HFFc6 (cell line): ENCODE measurements around the gene EVA1B. TPM values are rescaled to one million over a fixed set of nuclear protein-coding genes. Genes with fewer than 3 reads are reported as not detected.
A peak's percentile ranks its signal among the peaks of the same experiment; 100 is the strongest.

ENCODE experiments used
- DNase-seq: peaks from one replicate; pipeline ENCODE4 v3.0.0-alpha.2; 2018
- H3K27ac Mint-ChIP-seq: 2 replicates; pipeline ENCODE4 v1.8.0; 2020; ENCODE audit warnings: mild to moderate bottlenecking, mixed read lengths
- H3K27me3 Mint-ChIP-seq: 2 replicates; pipeline ENCODE4 v1.8.0; 2021; ENCODE audit warnings: mild to moderate bottlenecking, moderate library complexity, mixed read lengths; ENCODE audit not compliant: insufficient read depth
- H3K36me3 Mint-ChIP-seq: 2 replicates; pipeline ENCODE4 v1.8.0; 2021; ENCODE audit warnings: low read depth, mixed read lengths
- H3K4me1 Mint-ChIP-seq: 2 replicates; pipeline ENCODE4 v1.8.0; 2020; ENCODE audit warnings: low read depth, mixed read lengths
- H3K4me3 Mint-ChIP-seq: 2 replicates; pipeline ENCODE4 v1.8.0; 2020; ENCODE audit warnings: mild to moderate bottlenecking, moderate library complexity, mixed read lengths
- H3K9me3 Mint-ChIP-seq: 2 replicates; pipeline ENCODE4 v1.8.0; 2020; ENCODE audit warnings: mild to moderate bottlenecking, mixed read lengths
- total RNA-seq, 6 experiments: library from RNA; stranded (reverse); fragmentation: NEBNext Ultra II Directional; extraction: Animal tissue kit (Norgen Biotek cat#: 25700); gene quantifications; 2 replicates in 1 of 6; 3 replicates in 5 of 6; pipeline ENCODE4 v1.2.3, GENCODE V29; 2021
- TF ChIP-seq, protein P1 (sequence below): fragments of 200-600 bp; sonication (generic); IDR thresholded peaks from 2 replicates; pipeline ENCODE4 v1.5.0; 2021; ENCODE audit warnings: antibody characterized with exemption, mild to moderate bottlenecking

The EVA1B gene
- total RNA-seq, 6 experiments from 2014 or later: 152 to 206 (median 155) TPM

DNA sequence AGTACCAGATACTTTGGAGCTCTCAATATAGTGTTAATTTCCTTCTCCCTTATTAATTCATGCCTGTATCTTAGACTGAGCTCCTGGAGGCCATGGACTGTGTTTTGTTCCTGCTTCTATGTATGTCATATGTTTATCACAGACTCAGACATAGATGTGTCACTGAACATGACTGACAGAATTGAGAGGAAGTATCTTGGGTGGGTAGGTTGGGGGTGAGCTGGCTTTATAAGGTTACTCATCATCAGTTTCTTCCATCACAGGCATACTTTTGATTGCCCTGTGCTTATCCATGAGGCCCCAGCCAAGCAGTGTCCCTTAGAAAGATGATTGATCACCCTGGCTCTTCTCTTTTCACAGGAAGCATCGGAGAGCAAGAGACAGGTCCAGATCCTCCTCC lies 22.9 kb downstream of the EVA1B start:
- H3K27me3 Mint-ChIP-seq: peaks cover 3% of the 10 kb centered on the region; the same call in 1 of the 2 replicates
- TF ChIP-seq, protein P1, sequence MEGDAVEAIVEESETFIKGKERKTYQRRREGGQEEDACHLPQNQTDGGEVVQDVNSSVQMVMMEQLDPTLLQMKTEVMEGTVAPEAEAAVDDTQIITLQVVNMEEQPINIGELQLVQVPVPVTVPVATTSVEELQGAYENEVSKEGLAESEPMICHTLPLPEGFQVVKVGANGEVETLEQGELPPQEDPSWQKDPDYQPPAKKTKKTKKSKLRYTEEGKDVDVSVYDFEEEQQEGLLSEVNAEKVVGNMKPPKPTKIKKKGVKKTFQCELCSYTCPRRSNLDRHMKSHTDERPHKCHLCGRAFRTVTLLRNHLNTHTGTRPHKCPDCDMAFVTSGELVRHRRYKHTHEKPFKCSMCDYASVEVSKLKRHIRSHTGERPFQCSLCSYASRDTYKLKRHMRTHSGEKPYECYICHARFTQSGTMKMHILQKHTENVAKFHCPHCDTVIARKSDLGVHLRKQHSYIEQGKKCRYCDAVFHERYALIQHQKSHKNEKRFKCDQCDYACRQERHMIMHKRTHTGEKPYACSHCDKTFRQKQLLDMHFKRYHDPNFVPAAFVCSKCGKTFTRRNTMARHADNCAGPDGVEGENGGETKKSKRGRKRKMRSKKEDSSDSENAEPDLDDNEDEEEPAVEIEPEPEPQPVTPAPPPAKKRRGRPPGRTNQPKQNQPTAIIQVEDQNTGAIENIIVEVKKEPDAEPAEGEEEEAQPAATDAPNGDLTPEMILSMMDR: no peak
- H3K4me3 Mint-ChIP-seq: no peak overlapping the region; the same call in 1 of the 2 replicates
- H3K36me3 Mint-ChIP-seq: peaks cover 50% of the 10 kb centered on the region
- peak overlapping the region; percentile 69 for H3K27ac Mint-ChIP-seq
- no peaks in the 10 kb centered on the region for H3K9me3 Mint-ChIP-seq
- peak; percentile 32 for DNase-seq
- peaks cover 35% of the 10 kb centered on the region for H3K4me1 Mint-ChIP-seq

DNA sequence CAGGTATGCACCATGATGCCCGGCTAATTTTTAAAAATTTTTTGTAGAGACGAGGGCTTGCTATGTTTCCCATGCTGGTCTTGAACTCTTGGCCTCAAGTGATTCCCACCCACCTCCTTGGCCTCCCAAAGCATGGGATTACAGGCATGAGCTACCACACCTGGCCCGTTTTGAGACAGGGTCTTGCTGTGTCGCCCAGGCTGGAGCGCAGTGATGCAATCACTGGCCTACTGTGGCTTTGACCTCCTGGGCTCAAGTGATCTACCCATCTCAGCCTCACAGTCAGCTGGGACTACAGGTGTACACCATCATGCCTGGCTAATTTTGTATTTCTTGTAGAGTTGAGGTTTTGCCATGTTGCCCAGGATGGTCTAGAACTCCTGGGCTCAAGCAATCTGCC lies 24.8 kb downstream of the EVA1B start:
- no peak overlapping the region for H3K4me3 Mint-ChIP-seq
- H3K27me3 Mint-ChIP-seq: peaks cover 2% of the 10 kb centered on the region; the same call in 1 of the 2 replicates
- H3K4me1 Mint-ChIP-seq: peaks cover 26% of the 10 kb centered on the region
- no peaks in the 10 kb centered on the region for H3K9me3 Mint-ChIP-seq
- peaks cover 46% of the 10 kb centered on the region for H3K36me3 Mint-ChIP-seq
- TF ChIP-seq, protein P1: no peak
- DNase-seq: no peak
- H3K27ac Mint-ChIP-seq: peak overlapping the region; percentile 18

DNA sequence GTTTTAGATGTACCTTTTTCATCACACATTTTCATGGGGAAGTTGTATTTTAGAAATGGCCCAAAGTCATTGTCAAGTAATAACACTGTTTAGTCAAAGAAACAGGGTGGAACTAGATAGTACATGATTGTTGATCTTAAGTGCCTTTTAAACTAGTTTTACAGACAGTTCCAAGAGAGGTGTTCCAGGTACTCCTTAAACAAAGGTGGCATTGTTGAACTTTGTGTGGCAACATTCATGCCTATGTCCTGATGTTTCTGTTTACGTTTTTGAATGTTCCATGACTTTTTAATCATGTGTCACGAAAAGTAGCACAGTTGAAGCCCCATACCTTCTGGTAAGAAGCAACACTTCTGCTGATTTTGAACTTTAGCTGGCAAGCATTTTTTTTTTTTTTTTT lies 26.4 kb downstream of the EVA1B start:
- peak overlapping the region; percentile 58 for H3K27ac Mint-ChIP-seq
- H3K4me3 Mint-ChIP-seq: no peak overlapping the region
- TF ChIP-seq, protein P1: no peak
- peaks cover 41% of the 10 kb centered on the region for H3K36me3 Mint-ChIP-seq
- H3K4me1 Mint-ChIP-seq: peaks cover 20% of the 10 kb centered on the region
- no peaks in the 10 kb centered on the region for H3K9me3 Mint-ChIP-seq
- no peak for DNase-seq
- H3K27me3 Mint-ChIP-seq: peaks cover 2% of the 10 kb centered on the region; the same call in 1 of the 2 replicates

DNA sequence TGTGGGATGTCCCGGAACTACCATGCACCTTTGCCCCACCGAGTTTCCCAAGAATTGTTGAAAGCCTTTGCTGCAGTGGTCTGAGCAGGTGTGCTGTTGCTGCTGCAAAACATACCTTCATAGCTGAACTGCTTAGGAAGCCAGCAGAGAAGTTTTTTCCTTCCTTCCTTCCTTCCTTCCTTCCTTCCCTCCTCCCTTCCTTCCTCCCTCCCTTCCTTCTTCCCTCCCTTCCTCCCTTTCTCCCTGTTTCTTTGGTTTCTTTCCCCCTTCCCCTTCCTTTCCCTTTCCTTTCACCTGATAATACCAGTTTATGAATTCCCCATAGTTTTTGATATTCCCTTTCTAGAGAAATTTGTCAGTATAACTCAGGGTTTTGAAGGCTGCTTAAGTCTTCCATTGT lies 28.1 kb downstream of the EVA1B start:
- peaks cover 2% of the 10 kb centered on the region; the same call in 1 of the 2 replicates for H3K27me3 Mint-ChIP-seq
- H3K4me3 Mint-ChIP-seq: no peak overlapping the region
- no peak overlapping the region for H3K27ac Mint-ChIP-seq
- H3K36me3 Mint-ChIP-seq: peaks cover 44% of the 10 kb centered on the region
- no peaks in the 10 kb centered on the region for H3K9me3 Mint-ChIP-seq
- DNase-seq: no peak
- H3K4me1 Mint-ChIP-seq: peaks cover 21% of the 10 kb centered on the region
- TF ChIP-seq, protein P1: no peak

DNA sequence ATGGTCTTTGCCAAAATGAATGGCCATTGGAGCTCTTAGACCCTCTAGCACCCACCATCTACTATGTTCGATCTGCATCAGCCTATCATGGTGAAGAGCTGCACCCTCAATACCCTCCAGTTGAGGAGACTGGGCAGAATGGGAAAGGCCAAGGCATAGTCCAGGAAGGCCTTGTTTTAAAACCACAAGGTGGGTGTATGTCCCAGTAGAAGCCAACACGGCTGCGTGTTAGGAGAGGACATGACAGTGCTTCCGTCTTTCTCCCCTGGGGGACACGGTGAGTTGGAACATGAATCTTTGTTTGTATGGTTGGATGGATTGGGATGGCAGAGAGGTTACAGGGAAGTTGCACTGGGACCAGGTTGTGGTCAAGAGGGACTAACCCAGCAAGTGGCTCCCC lies 35.9 kb downstream of the EVA1B start:
- no peaks in the 10 kb centered on the region for H3K9me3 Mint-ChIP-seq
- H3K27ac Mint-ChIP-seq: no peak overlapping the region; the same call in 1 of the 2 replicates
- H3K36me3 Mint-ChIP-seq: peaks cover 43% of the 10 kb centered on the region
- no peak overlapping the region for H3K4me3 Mint-ChIP-seq
- H3K27me3 Mint-ChIP-seq: no peaks in the 10 kb centered on the region
- DNase-seq: no peak
- peaks cover 46% of the 10 kb centered on the region for H3K4me1 Mint-ChIP-seq
- TF ChIP-seq, protein P1: no peak

DNA sequence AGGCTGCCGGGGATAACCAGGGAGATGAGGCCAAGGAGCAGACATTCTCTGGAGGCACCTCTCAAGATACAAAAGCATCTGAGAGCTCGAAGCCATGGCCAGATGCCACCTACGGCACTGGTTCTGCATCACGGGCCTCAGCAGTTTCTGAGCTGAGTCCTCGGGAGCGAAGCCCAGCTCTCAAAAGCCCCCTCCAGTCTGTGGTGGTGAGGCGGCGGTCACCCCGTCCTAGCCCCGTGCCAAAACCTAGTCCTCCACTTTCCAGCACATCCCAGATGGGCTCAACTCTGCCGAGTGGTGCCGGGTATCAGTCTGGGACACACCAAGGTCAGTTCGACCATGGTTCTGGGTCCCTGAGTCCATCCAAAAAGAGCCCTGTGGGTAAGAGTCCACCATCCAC lies 36.6 kb downstream of the EVA1B start:
- DNase-seq: no peak
- H3K9me3 Mint-ChIP-seq: no peaks in the 10 kb centered on the region
- H3K4me3 Mint-ChIP-seq: no peak overlapping the region
- TF ChIP-seq, protein P1: no peak
- H3K4me1 Mint-ChIP-seq: peaks cover 50% of the 10 kb centered on the region
- no peak overlapping the region for H3K27ac Mint-ChIP-seq
- H3K36me3 Mint-ChIP-seq: peaks cover 45% of the 10 kb centered on the region
- H3K27me3 Mint-ChIP-seq: no peaks in the 10 kb centered on the region
